HPDE6-E6E7 (cell line): ENCODE measurements around the gene GALNT17.
"Not testable (repeated sequence)": the region's sequence is repeated elsewhere in the genome, so short reads cannot be mapped to it uniquely, and the experiment has no call there.

Experiments used
- DNase-seq: peaks from one replicate; pipeline ENCODE4 v3.0.0; 2011; ENCODE audit warnings: missing footprints; ENCODE audit errors: extremely low spot score

Gene GALNT17

GRCh38 chr7:71558806-71559613 lies 427.1 kb downstream of the GALNT17 start:
- no peak for DNase-seq

- no peak for DNase-seq
These were observed 428.5 kb downstream of the GALNT17 start for GRCh38 chr7:71560354-71560995.

- no peak for DNase-seq
These were observed 431.3 kb downstream of the GALNT17 start for GRCh38 chr7:71563276-71563675.

- DNase-seq = no peak
These were observed 434.4 kb downstream of the GALNT17 start for GRCh38 chr7:71566376-71566775.

GRCh38 chr7:71566991-71567390 lies 435.0 kb downstream of the GALNT17 start:
- DNase-seq = no peak

- no peak for DNase-seq
These were observed 442.4 kb downstream of the GALNT17 start for GRCh38 chr7:71574153-71574860.

GRCh38 chr7:71580027-71580426 lies 448.1 kb downstream of the GALNT17 start:
- no peak for DNase-seq

GRCh38 chr7:71584256-71584655 lies 452.3 kb downstream of the GALNT17 start:
- DNase-seq = no peak

GRCh38 chr7:71591876-71592275 lies 459.9 kb downstream of the GALNT17 start:
- DNase-seq = no peak

- DNase-seq = not testable (repeated sequence)
These were observed 460.4 kb downstream of the GALNT17 start for GRCh38 chr7:71592388-71592787.

GRCh38 chr7:71594736-71595135 lies 462.8 kb downstream of the GALNT17 start:
- no peak for DNase-seq

- no peak for DNase-seq
These were observed 463.2 kb downstream of the GALNT17 start for GRCh38 chr7:71595176-71595575.

- DNase-seq = no peak
These were observed 466.6 kb downstream of the GALNT17 start for GRCh38 chr7:71598553-71598952.

- DNase-seq = no peak
These were observed 469.9 kb downstream of the GALNT17 start for GRCh38 chr7:71601851-71602250.

GRCh38 chr7:71604818-71605414 lies 473.0 kb downstream of the GALNT17 start:
- no peak for DNase-seq

- no peak for DNase-seq
These were observed 480.0 kb downstream of the GALNT17 start for GRCh38 chr7:71611986-71612385.

GRCh38 chr7:71612911-71613310 lies 481.0 kb downstream of the GALNT17 start:
- DNase-seq = no peak

GRCh38 chr7:71613313-71613712 lies 481.4 kb downstream of the GALNT17 start:
- DNase-seq = no peak

- no peak for DNase-seq
These were observed 483.1 kb downstream of the GALNT17 start for GRCh38 chr7:71615017-71615416.

GRCh38 chr7:71616217-71616616 lies 484.3 kb downstream of the GALNT17 start:
- no peak for DNase-seq

GRCh38 chr7:71618278-71618677 lies 486.3 kb downstream of the GALNT17 start:
- no peak for DNase-seq

- no peak for DNase-seq
These were observed 493.6 kb downstream of the GALNT17 start for GRCh38 chr7:71625545-71625944.
